Activated CD4-positive, alpha-beta memory T cell treated with anti-CD3 and anti-CD28 coated beads for 36 hours (primary cell): ENCODE measurements around the gene COIL. TPM values are rescaled to one million over a fixed set of nuclear protein-coding genes. Genes with fewer than 3 reads are reported as not detected.

Experiments
- CTCF ChIA-PET: fragments of 350-600 bp; sonication (Branson Sonifier 250); formaldehyde crosslinking; loops from one replicate; lab custom pipeline; 2021; ENCODE audit warnings: antibody characterized with exemption, inconsistent platforms; lab: Charles Lee
- POLR2A ChIA-PET: fragments of 350-600 bp; sonication (Branson Sonifier 250); formaldehyde crosslinking; loops from one replicate; lab custom pipeline; 2021; ENCODE audit warnings: antibody characterized with exemption; lab: Charles Lee
- DNase-seq: peaks from one replicate; pipeline ENCODE4 v3.0.0-alpha.2; 2020
- H3K27ac Mint-ChIP-seq: one replicate; pipeline ENCODE4 v1.8.0; 2021; ENCODE audit warnings: mixed read lengths
- H3K27me3 Mint-ChIP-seq: one replicate; pipeline ENCODE4 v1.8.0; 2021; ENCODE audit warnings: mixed read lengths
- H3K36me3 Mint-ChIP-seq: one replicate; pipeline ENCODE4 v1.8.0; 2021; ENCODE audit warnings: mixed read lengths
- H3K4me1 Mint-ChIP-seq: one replicate; pipeline ENCODE4 v1.8.0; 2021; ENCODE audit warnings: low read depth, mixed read lengths
- H3K4me3 Mint-ChIP-seq: one replicate; pipeline ENCODE4 v1.8.0; 2021; ENCODE audit warnings: mild to moderate bottlenecking, mixed read lengths
- H3K9me3 Mint-ChIP-seq: one replicate; pipeline ENCODE4 v1.8.0; 2021; ENCODE audit warnings: mixed read lengths
- intact Hi-C: fragments of 100-400 bp; cut with micrococcal nuclease; formaldehyde crosslinking; loops from one replicate; pipeline ENCODE4 v1.15.1; 2023
- total RNA-seq, 2 experiments: library from RNA; stranded (reverse); gene quantifications; one replicate each; pipeline ENCODE4 v1.2.3, GENCODE V29; 2021

The COIL gene
- total RNA-seq, 2 experiments from 2014 or later = 16.9 TPM

GRCh38 chr17:56930739-56931337 is 30.0 kb downstream of the COIL start:
- H3K9me3 Mint-ChIP-seq = peaks cover 22% of the 10 kb centered on the region
- H3K4me1 Mint-ChIP-seq = no peaks in the 10 kb centered on the region
- intact Hi-C loops = no loop called here
- H3K36me3 Mint-ChIP-seq = peaks cover 23% of the 10 kb centered on the region
- ChIA-PET CTCF (no interaction called here), POLR2A (interaction anchor here (0.6 kb wide), 1 partner anchor 16 kb away, joined by 3 read pairs; no protein-coding TSS in a partner anchor)
- H3K27me3 Mint-ChIP-seq = no peaks in the 10 kb centered on the region
- no peak overlapping the region for H3K27ac Mint-ChIP-seq
- H3K4me3 Mint-ChIP-seq = no peak overlapping the region
- no peak for DNase-seq

GRCh38 chr17:56929362-56929969 is 31.4 kb downstream of the COIL start:
- CTCF ChIA-PET = interaction anchor here (0.9 to 1.2 kb wide), 2 partner anchors 10 to 110 kb away, joined by 3 to 7 read pairs; no protein-coding TSS in a partner anchor
- Mint-ChIP-seq H3K27ac (no peak overlapping the region), H3K27me3 (no peaks in the 10 kb centered on the region), H3K36me3 (peaks cover 20% of the 10 kb centered on the region), H3K9me3 (peaks cover 22% of the 10 kb centered on the region), H3K4me3 (no peak overlapping the region), H3K4me1 (no peaks in the 10 kb centered on the region)
- POLR2A ChIA-PET = no interaction called here
- intact Hi-C loops = no loop called here
- DNase-seq = no peak

- H3K27ac Mint-ChIP-seq = no peak overlapping the region
- no peaks in the 10 kb centered on the region for H3K4me1 Mint-ChIP-seq
- POLR2A ChIA-PET = no interaction called here
- H3K27me3 Mint-ChIP-seq = no peaks in the 10 kb centered on the region
- no peak overlapping the region for H3K4me3 Mint-ChIP-seq
- H3K9me3 Mint-ChIP-seq = peaks cover 22% of the 10 kb centered on the region
- no peak for DNase-seq
- intact Hi-C loops = no loop called here
- CTCF ChIA-PET = interaction anchor here (1.2 kb wide), 1 partner anchor 11 kb away, joined by 3 read pairs; no protein-coding TSS in a partner anchor
- peaks cover 14% of the 10 kb centered on the region for H3K36me3 Mint-ChIP-seq
Observed at GRCh38 chr17:56928586-56928985, 32.3 kb downstream of the COIL start.

- no peak overlapping the region for H3K4me3 Mint-ChIP-seq
- peaks cover 9% of the 10 kb centered on the region for H3K36me3 Mint-ChIP-seq
- ChIA-PET CTCF (interaction anchor here (0.6 to 0.7 kb wide), 2 partner anchors 37 to 103 kb away, joined by 3 to 5 read pairs; no protein-coding TSS in a partner anchor), POLR2A (interaction anchor here (0.6 kb wide), 1 partner anchor 57 kb away, joined by 3 read pairs; no protein-coding TSS in a partner anchor)
- no peaks in the 10 kb centered on the region for H3K4me1 Mint-ChIP-seq
- peaks cover 22% of the 10 kb centered on the region for H3K9me3 Mint-ChIP-seq
- H3K27me3 Mint-ChIP-seq = no peaks in the 10 kb centered on the region
- intact Hi-C loops = no loop called here
- no peak for DNase-seq
- no peak overlapping the region for H3K27ac Mint-ChIP-seq
Observed at GRCh38 chr17:56926704-56927103, 34.1 kb downstream of the COIL start.

GRCh38 chr17:56926270-56926669 is 34.6 kb downstream of the COIL start:
- POLR2A ChIA-PET = no interaction called here
- CTCF ChIA-PET = no interaction called here
- DNase-seq = no peak
- Mint-ChIP-seq H3K9me3 (peaks cover 20% of the 10 kb centered on the region), H3K4me1 (no peaks in the 10 kb centered on the region), H3K4me3 (no peak overlapping the region), H3K36me3 (peaks cover 7% of the 10 kb centered on the region), H3K27ac (no peak overlapping the region), H3K27me3 (no peaks in the 10 kb centered on the region)
- intact Hi-C loops = no loop called here

GRCh38 chr17:56925088-56925487 is 35.8 kb downstream of the COIL start:
- CTCF ChIA-PET = interaction anchor here (1.6 kb wide), 1 partner anchor 105 kb away, joined by 6 read pairs; no protein-coding TSS in a partner anchor

GRCh38 chr17:56919717-56920116 is 41.1 kb downstream of the COIL start:
- no peak overlapping the region for H3K4me3 Mint-ChIP-seq
- intact Hi-C loops = loop anchor here (1.0 kb wide), 1 partner anchor 132 kb away; no protein-coding TSS in a partner anchor
- peaks cover 40% of the 10 kb centered on the region for H3K4me1 Mint-ChIP-seq
- ChIA-PET POLR2A (no interaction called here), CTCF (interaction anchor here (0.9 to 1.1 kb wide), 2 partner anchors 17 to 20 kb away, joined by 4 read pairs; no protein-coding TSS in a partner anchor)
- peaks cover 12% of the 10 kb centered on the region for H3K9me3 Mint-ChIP-seq
- no peak for DNase-seq
- peaks cover 5% of the 10 kb centered on the region for H3K36me3 Mint-ChIP-seq
- peak overlapping the region; percentile 46 for H3K27ac Mint-ChIP-seq
- H3K27me3 Mint-ChIP-seq = no peaks in the 10 kb centered on the region

More at GRCh38 chr17:56925088-56925487, 35.8 kb downstream of the COIL start:
- POLR2A ChIA-PET = no interaction called here
- intact Hi-C loops = no loop called here
- Mint-ChIP-seq H3K27me3 (no peaks in the 10 kb centered on the region), H3K36me3 (peaks cover 4% of the 10 kb centered on the region), H3K4me1 (no peaks in the 10 kb centered on the region), H3K9me3 (peaks cover 8% of the 10 kb centered on the region), H3K27ac (no peak overlapping the region), H3K4me3 (no peak overlapping the region)
- no peak for DNase-seq

GRCh38 chr17:56918916-56919315 is 41.9 kb downstream of the COIL start:
- ChIA-PET CTCF (no interaction called here), POLR2A (no interaction called here)
- intact Hi-C loops = loop anchor here (1.0 kb wide), 1 partner anchor 132 kb away; no protein-coding TSS in a partner anchor
- H3K4me3 Mint-ChIP-seq = no peak overlapping the region
- peaks cover 5% of the 10 kb centered on the region for H3K36me3 Mint-ChIP-seq
- DNase-seq = no peak
- H3K27me3 Mint-ChIP-seq = no peaks in the 10 kb centered on the region
- peaks cover 42% of the 10 kb centered on the region for H3K4me1 Mint-ChIP-seq
- peak overlapping the region; percentile 46 for H3K27ac Mint-ChIP-seq
- H3K9me3 Mint-ChIP-seq = peaks cover 12% of the 10 kb centered on the region

GRCh38 chr17:56917559-56918296 is 43.1 kb downstream of the COIL start:
- Mint-ChIP-seq H3K36me3 (peaks cover 5% of the 10 kb centered on the region), H3K4me1 (peaks cover 42% of the 10 kb centered on the region), H3K9me3 (peaks cover 12% of the 10 kb centered on the region), H3K27ac (peak overlapping the region; percentile 94), H3K27me3 (no peaks in the 10 kb centered on the region), H3K4me3 (no peak overlapping the region)
- DNase-seq = no peak
- intact Hi-C loops = no loop called here
- POLR2A ChIA-PET = no interaction called here
- CTCF ChIA-PET = no interaction called here

GRCh38 chr17:56914581-56915273 is 46.1 kb downstream of the COIL start:
- DNase-seq = peak; percentile 24
- ChIA-PET POLR2A (interaction anchor here (0.5 to 1.4 kb wide), 7 partner anchors 12 to 135 kb away, joined by 3 to 5 read pairs (median 3); no protein-coding TSS in a partner anchor), CTCF (interaction anchor here (1.0 to 1.3 kb wide), 2 partner anchors 81 to 95 kb away, joined by 4 to 6 read pairs; partner anchors contain the start of genes C17orf67 and DGKE)
- Mint-ChIP-seq H3K27ac (peak overlapping the region; percentile 94), H3K27me3 (no peaks in the 10 kb centered on the region), H3K4me3 (peak overlapping the region; percentile 87), H3K4me1 (peaks cover 58% of the 10 kb centered on the region), H3K9me3 (peaks cover 12% of the 10 kb centered on the region), H3K36me3 (peaks cover 24% of the 10 kb centered on the region)
- intact Hi-C loops = loop anchor here (1.0 kb wide), 1 partner anchor 81 kb away; the partner anchor contains the start of gene C17orf67
